ENCODE measurements around the gene STK32B.

GRCh38 chr4:5144384-5144783, 93.1 kb downstream of the STK32B start:
- no peak for TF ChIP-seq JUND (IDR thresholded peaks at IDR 0.05)
- no peak for TF ChIP-seq CTCF (IDR thresholded peaks at IDR 0.05; ENCODE audit: low read depth, low read length, missing input control)
- TF ChIP-seq MAX (IDR thresholded peaks at IDR 0.05): no peak
- TF ChIP-seq EGR1 (IDR thresholded peaks at IDR 0.05; ENCODE audit: low read depth in 2 of 2): no peak
- no peak for TF ChIP-seq FOXA1 (IDR thresholded peaks at IDR 0.05)
- TF ChIP-seq RXRA (IDR thresholded peaks at IDR 0.05): no peak
- no peak for TF ChIP-seq GABPA (IDR thresholded peaks at IDR 0.05 in 1 of 2, conservative IDR thresholded peaks at IDR 0.05 in 1 of 2)
- no peak for TF ChIP-seq TAF1 (conservative IDR thresholded peaks at IDR 0.05)

All from liver (tissue), 3 donors.